Measurements from ENCODE around the gene AIFM3.

Gene AIFM3

GRCh38 chr22:20953668-20954500 is 13.2 kb upstream of the AIFM3 start:
- Histone ChIP-seq H3K4me3 (ENCODE audit: low read length) (no peak overlapping the region), H3K4me2 (ENCODE audit: low read depth, low read length) (no peak overlapping the region), H3K79me2 (ENCODE audit: low read length) (peaks cover 47% of the 10 kb centered on the region), H3K4me1 (ENCODE audit: low read length) (no peaks in the 10 kb centered on the region), H4K20me1 (ENCODE audit: insufficient read depth, low read length) (peaks cover 16% of the 10 kb centered on the region), H3K36me3 (replicated peaks; ENCODE audit: insufficient read depth, low read length) (peaks cover 9% of the 10 kb centered on the region), H3K27ac (ENCODE audit: low read length) (no peak overlapping the region), H3K27me3 (replicated peaks; ENCODE audit: insufficient read depth, low read length) (no peaks in the 10 kb centered on the region), H3K9ac (ENCODE audit: low read length) (no peak overlapping the region), H3K9me2 (replicated peaks; ENCODE audit: insufficient read depth, low read length) (no peaks in the 10 kb centered on the region), H3F3A (ENCODE audit: insufficient read depth, low read length) (no peaks in the 10 kb centered on the region; the same call in 1 of the 2 replicates), H2AFZ (ENCODE audit: low read length) (no peak overlapping the region), H3K9me3 (replicated peaks; ENCODE audit: insufficient read depth, low read length) (no peaks in the 10 kb centered on the region)
- TF ChIP-seq EZH2phosphoT487 (IDR thresholded peaks at IDR 0.05; ENCODE audit: low read length) (no peak), CTCF (IDR thresholded peaks at IDR 0.05; ENCODE audit: low read length) (no peak), EZH2 (optimal IDR thresholded peaks at IDR 0.05; ENCODE audit: low read depth, low read length) (no peak)
- no peak for DNase-seq

- no peaks in the 10 kb centered on the region for H3K4me1 ChIP-seq (ENCODE audit: low read length)
- no peaks in the 10 kb centered on the region; the same call in 1 of the 2 replicates for H3F3A ChIP-seq (ENCODE audit: insufficient read depth, low read length)
- peaks cover 7% of the 10 kb centered on the region for H4K20me1 ChIP-seq (ENCODE audit: insufficient read depth, low read length)
- DNase-seq: no peak
- no peak overlapping the region for H3K27ac ChIP-seq (ENCODE audit: low read length)
- peaks cover 3% of the 10 kb centered on the region for H3K36me3 ChIP-seq (replicated peaks; ENCODE audit: insufficient read depth, low read length)
- H3K79me2 ChIP-seq (ENCODE audit: low read length): peaks cover 30% of the 10 kb centered on the region
- H2AFZ ChIP-seq (ENCODE audit: low read length): no peak overlapping the region
- no peaks in the 10 kb centered on the region for H3K9me2 ChIP-seq (replicated peaks; ENCODE audit: insufficient read depth, low read length)
- no peak overlapping the region for H3K4me2 ChIP-seq (ENCODE audit: low read depth, low read length)
- TF ChIP-seq CTCF (IDR thresholded peaks at IDR 0.05; ENCODE audit: low read length): no peak
- TF ChIP-seq EZH2phosphoT487 (IDR thresholded peaks at IDR 0.05; ENCODE audit: low read length): no peak
- TF ChIP-seq EZH2 (optimal IDR thresholded peaks at IDR 0.05; ENCODE audit: low read depth, low read length): no peak
- no peaks in the 10 kb centered on the region for H3K27me3 ChIP-seq (replicated peaks; ENCODE audit: insufficient read depth, low read length)
- no peaks in the 10 kb centered on the region for H3K9me3 ChIP-seq (replicated peaks; ENCODE audit: insufficient read depth, low read length)
- H3K9ac ChIP-seq (ENCODE audit: low read length): no peak overlapping the region
- H3K4me3 ChIP-seq (ENCODE audit: low read length): no peak overlapping the region
Measured at GRCh38 chr22:20955548-20955947, 11.5 kb upstream of the AIFM3 start.

GRCh38 chr22:20956258-20957101 is 10.6 kb upstream of the AIFM3 start:
- no peaks in the 10 kb centered on the region for H4K20me1 ChIP-seq (ENCODE audit: insufficient read depth, low read length)
- no peak overlapping the region for H2AFZ ChIP-seq (ENCODE audit: low read length)
- H3K27ac ChIP-seq (ENCODE audit: low read length): no peak overlapping the region
- no peaks in the 10 kb centered on the region for H3K9me3 ChIP-seq (replicated peaks; ENCODE audit: insufficient read depth, low read length)
- H3K4me2 ChIP-seq (ENCODE audit: low read depth, low read length): no peak overlapping the region
- TF ChIP-seq EZH2 (optimal IDR thresholded peaks at IDR 0.05; ENCODE audit: low read depth, low read length) (no peak), EZH2phosphoT487 (IDR thresholded peaks at IDR 0.05; ENCODE audit: low read length) (no peak), CTCF (IDR thresholded peaks at IDR 0.05; ENCODE audit: low read length) (no peak)
- no peaks in the 10 kb centered on the region for H3K4me1 ChIP-seq (ENCODE audit: low read length)
- no peak overlapping the region for H3K9ac ChIP-seq (ENCODE audit: low read length)
- H3K36me3 ChIP-seq (replicated peaks; ENCODE audit: insufficient read depth, low read length): no peaks in the 10 kb centered on the region; the same call in 1 of the 2 replicates
- peaks cover 21% of the 10 kb centered on the region for H3K79me2 ChIP-seq (ENCODE audit: low read length)
- H3K4me3 ChIP-seq (ENCODE audit: low read length): no peak overlapping the region
- DNase-seq: no peak
- no peaks in the 10 kb centered on the region; the same call in 1 of the 2 replicates for H3F3A ChIP-seq (ENCODE audit: insufficient read depth, low read length)
- no peaks in the 10 kb centered on the region for H3K9me2 ChIP-seq (replicated peaks; ENCODE audit: insufficient read depth, low read length)
- H3K27me3 ChIP-seq (replicated peaks; ENCODE audit: insufficient read depth, low read length): no peaks in the 10 kb centered on the region

Data from MM.1S (cell line).